ENCODE results near the gene SAMD14.

DNA sequence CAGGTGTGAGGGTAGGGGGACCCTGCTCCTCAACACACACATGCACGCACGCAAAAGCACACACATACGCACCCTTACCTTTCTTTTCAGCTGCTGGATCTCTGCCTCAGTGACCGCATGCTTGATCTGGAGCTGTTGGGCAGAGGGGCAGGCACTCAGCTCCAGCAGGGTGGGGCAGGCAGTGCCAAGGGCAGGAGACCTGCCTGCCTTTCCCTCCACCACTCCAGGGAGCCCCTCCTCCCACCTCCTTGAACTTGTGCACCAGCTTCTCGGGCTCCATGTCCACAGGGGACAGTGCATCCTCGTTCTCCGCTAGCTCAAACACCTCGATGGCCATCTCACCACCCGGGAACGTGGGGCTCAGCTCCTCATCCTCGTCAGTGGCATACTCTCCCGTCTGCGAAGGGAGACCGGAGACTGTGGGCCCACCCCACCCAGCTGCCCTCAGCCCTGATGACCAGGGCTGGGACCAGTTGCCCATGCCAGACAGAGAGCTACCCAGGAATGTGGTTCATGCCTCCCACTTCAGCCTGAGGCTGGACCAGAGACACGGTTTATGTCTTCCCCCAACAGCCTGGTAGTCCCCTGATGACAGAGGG is 9.3 kb upstream of the SAMD14 start:
- TF ChIP-seq, protein P1, sequence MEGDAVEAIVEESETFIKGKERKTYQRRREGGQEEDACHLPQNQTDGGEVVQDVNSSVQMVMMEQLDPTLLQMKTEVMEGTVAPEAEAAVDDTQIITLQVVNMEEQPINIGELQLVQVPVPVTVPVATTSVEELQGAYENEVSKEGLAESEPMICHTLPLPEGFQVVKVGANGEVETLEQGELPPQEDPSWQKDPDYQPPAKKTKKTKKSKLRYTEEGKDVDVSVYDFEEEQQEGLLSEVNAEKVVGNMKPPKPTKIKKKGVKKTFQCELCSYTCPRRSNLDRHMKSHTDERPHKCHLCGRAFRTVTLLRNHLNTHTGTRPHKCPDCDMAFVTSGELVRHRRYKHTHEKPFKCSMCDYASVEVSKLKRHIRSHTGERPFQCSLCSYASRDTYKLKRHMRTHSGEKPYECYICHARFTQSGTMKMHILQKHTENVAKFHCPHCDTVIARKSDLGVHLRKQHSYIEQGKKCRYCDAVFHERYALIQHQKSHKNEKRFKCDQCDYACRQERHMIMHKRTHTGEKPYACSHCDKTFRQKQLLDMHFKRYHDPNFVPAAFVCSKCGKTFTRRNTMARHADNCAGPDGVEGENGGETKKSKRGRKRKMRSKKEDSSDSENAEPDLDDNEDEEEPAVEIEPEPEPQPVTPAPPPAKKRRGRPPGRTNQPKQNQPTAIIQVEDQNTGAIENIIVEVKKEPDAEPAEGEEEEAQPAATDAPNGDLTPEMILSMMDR (conservative IDR thresholded peaks at IDR 0.05 in 1 of 2, IDR thresholded peaks at IDR 0.05 in 1 of 2; ENCODE audit: extremely low read depth in 1 of 2, insufficient read depth in 1 of 2, low read depth in 1 of 2, low read length in 2 of 2) = no peak
- TF ChIP-seq EZH2 (IDR thresholded peaks at IDR 0.05; ENCODE audit: borderline replicate concordance, low read length) = no peak

Data from mammary epithelial cell (primary cell).